HepG2 (cell line): ENCODE data around the gene LAMTOR3. TPM values are rescaled to one million over a fixed set of nuclear protein-coding genes. Genes with fewer than 3 reads are reported as not detected.

ENCODE experiments used
- ATAC-seq: fragments of 200-7000 bp; cut with Tn5 transposase; 3 replicates; pipeline ENCODE4 v1.9.1; 2020; ENCODE audit warnings: mild to moderate bottlenecking, moderate library complexity
- BruUV-seq: library from RNA; stranded (reverse); fragments of 400-500 nt; replicated peaks from 2 replicates; lab custom pipeline; 2021; lab: Mats Ljungman, UMichigan
- CTCF ChIA-PET: fragments of 300-600 bp; formaldehyde crosslinking; extraction: SDS; loops from one replicate; lab custom pipeline; 2021; ENCODE audit warnings: low total read pairs, inconsistent platforms, low intra/inter-chr PET ratio; lab: Yijun Ruan, JAX
- POLR2A ChIA-PET: fragments of 350-600 bp; sonication (Branson Sonifier 250); formaldehyde crosslinking; loops from one replicate; lab custom pipeline; 2020; ENCODE audit warnings: antibody characterized with exemption, inconsistent platforms; lab: Yijun Ruan, JAX
- DNase-seq: peaks from one replicate; pipeline ENCODE4 v3.0.0-alpha.2; 2015; ENCODE audit warnings: low spot score
- FAIRE-seq: peaks from 3 replicates; lab custom pipeline; 2011; peaks lifted over from hg19 to GRCh38; lab: Jason Lieb, UNC
- H2AFZ ChIP-seq: one replicate; pipeline ENCODE4 v1.6.1; 2011; ENCODE audit warnings: low read length, inconsistent platforms
- H3K27ac ChIP-seq: fragments of 300-600 bp; 3 replicates; pipeline ENCODE4 v1.8.0; 2011; ENCODE audit warnings: mixed run types, mild to moderate bottlenecking, mixed read lengths, low read length, inconsistent platforms; ENCODE audit not compliant: insufficient read depth; ENCODE audit errors: extremely low read length
- H3K27me3 ChIP-seq, 2 experiments: fragments of 200-600 bp in 1 of 2; 2 replicates in 1 of 2; 3 replicates in 1 of 2; pipeline versions ENCODE4 v1.6.0 to v1.8.0; 2011; ENCODE audit warnings: low read length in 2 of 2, mild to moderate bottlenecking in 2 of 2, moderate library complexity in 2 of 2, inconsistent platforms in 1 of 2; ENCODE audit not compliant: insufficient read depth in 2 of 2, control insufficient read depth in 1 of 2
- H3K36me3 ChIP-seq, 2 experiments: fragments of 200-600 bp in 1 of 2; replicated peaks in 1 of 2; 2 replicates in 1 of 2; 3 replicates in 1 of 2; pipeline versions ENCODE4 v1.5.1 to v1.8.0; 2011; ENCODE audit warnings: low read length in 2 of 2, inconsistent platforms in 1 of 2; ENCODE audit not compliant: insufficient read depth in 2 of 2, control insufficient read depth in 1 of 2
- H3K4me1 ChIP-seq: 2 replicates; pipeline ENCODE4 v1.5.1; 2012; ENCODE audit warnings: low read length, inconsistent platforms; ENCODE audit not compliant: insufficient read depth
- H3K4me2 ChIP-seq: 2 replicates; pipeline ENCODE4 v1.6.0; 2011; ENCODE audit warnings: low read depth, low read length, inconsistent platforms
- H3K4me3 ChIP-seq, 3 experiments: fragments of 200-600 bp in 1 of 3; sonication (generic), shearing (Covaris generic) in 1 of 3; replicated peaks in 1 of 3; 2 replicates each; pipeline ENCODE4 v1.5.1; 2011 to 2016; ENCODE audit warnings: low read length in 3 of 3, inconsistent platforms in 2 of 3, low read depth in 2 of 3, mild to moderate bottlenecking in 2 of 3, control low read depth in 1 of 3, mixed read lengths in 1 of 3; ENCODE audit not compliant: insufficient read depth in 1 of 3
- H3K79me2 ChIP-seq: one replicate; pipeline ENCODE4 v1.6.1; 2011; ENCODE audit warnings: low read length, inconsistent platforms; ENCODE audit not compliant: insufficient read depth
- H3K9ac ChIP-seq: 2 replicates; pipeline ENCODE4 v1.6.0; 2011; ENCODE audit warnings: mild to moderate bottlenecking, low read depth, low read length, inconsistent platforms; ENCODE audit not compliant: insufficient read depth
- H3K9me3 ChIP-seq: 2 replicates; pipeline ENCODE4 v1.5.1; 2012; ENCODE audit warnings: mild to moderate bottlenecking, low read length
- H4K20me1 ChIP-seq: 2 replicates; pipeline ENCODE4 v1.6.0; 2011; ENCODE audit warnings: inconsistent platforms, mild to moderate bottlenecking, low read length, moderate library complexity; ENCODE audit not compliant: insufficient read depth
- CBX1 ChIP-seq: IDR thresholded peaks from one replicate; pipeline ENCODE4 v1.6.1; 2016; ENCODE audit warnings: antibody characterized with exemption, low read depth
- CENPBD1 ChIP-seq: sonication (generic); formaldehyde crosslinking; IDR thresholded peaks from 2 replicates; pipeline ENCODE4 v1.8.0; 2022; ENCODE audit warnings: missing genetic modification reagents, low read depth, mild to moderate bottlenecking, borderline replicate concordance
- ELF1 ChIP-seq: sonication (generic); formaldehyde crosslinking; IDR thresholded peaks from 2 replicates; pipeline ENCODE4 v1.4.0; 2020; ENCODE audit warnings: missing genetic modification reagents
- KLF6 ChIP-seq: IDR thresholded peaks from 2 replicates; pipeline ENCODE4 v1.8.0; 2016; ENCODE audit warnings: missing biosample characterization, missing genetic modification reagents
- MIER3 ChIP-seq: IDR thresholded peaks from 2 replicates; pipeline ENCODE4 v1.6.1; 2016; ENCODE audit warnings: missing compliant biosample characterization, borderline replicate concordance
- RBM39 ChIP-seq: fragments of 200-400 bp; formaldehyde crosslinking; IDR thresholded peaks from one replicate; pipeline ENCODE4 v1.6.1; 2018; ENCODE audit warnings: antibody characterized with exemption, mild to moderate bottlenecking, low read depth, low read length; ENCODE audit not compliant: poor library complexity, severe bottlenecking
- SIX1 ChIP-seq: sonication (generic); formaldehyde crosslinking; IDR thresholded peaks from 2 replicates; pipeline ENCODE4 v1.4.0; 2020; ENCODE audit warnings: missing genetic modification reagents, borderline replicate concordance
- THAP11 ChIP-seq: IDR thresholded peaks from 2 replicates; pipeline ENCODE4 v1.6.1; 2016; ENCODE audit warnings: missing biosample characterization, missing genetic modification reagents
- YY1 ChIP-seq: IDR thresholded peaks from 2 replicates; pipeline ENCODE4 v1.6.1; 2011; ENCODE audit warnings: low read length, low read depth, moderate library complexity, mild to moderate bottlenecking; ENCODE audit not compliant: insufficient read depth, insufficient replicate concordance
- ZNF232 ChIP-seq: sonication (generic); formaldehyde crosslinking; IDR thresholded peaks from 2 replicates; pipeline ENCODE4 v1.4.0; 2020; ENCODE audit warnings: missing genetic modification reagents, borderline replicate concordance
- ZNF30 ChIP-seq: sonication (generic); formaldehyde crosslinking; IDR thresholded peaks from 2 replicates; pipeline ENCODE4 v1.5.0; 2020; ENCODE audit warnings: mild to moderate bottlenecking, missing genetic modification reagents
- ZNF383 ChIP-seq: sonication (generic); formaldehyde crosslinking; IDR thresholded peaks from 2 replicates; pipeline ENCODE4 v1.4.0; 2020; ENCODE audit warnings: missing genetic modification reagents, mild to moderate bottlenecking, borderline replicate concordance
- WGBS: methylation state at CpG from one replicate; pipeline ENCODE4 v1.1.6; 2017; ENCODE audit warnings: low lambda C conversion rate; 5-methylcytosine and 5-hydroxymethylcytosine counted together
- in situ Hi-C: cut with HindIII; loops from 2 replicates; pipeline ENCODE4 v1.10.0; 2017; ENCODE audit warnings: low pct_unique_long_range_greater_than_20kb; ENCODE audit not compliant: extremely low pct_ligation_motif_present
- intact Hi-C: fragments of 100-400 bp; cut with micrococcal nuclease; formaldehyde crosslinking; loops from one replicate; pipeline ENCODE4 v1.10.0; 2022; ENCODE audit not compliant: unreplicated experiment
- polyA plus RNA-seq, 8 experiments: library from polyadenylated mRNA; depleted of rRNA in 3 of 8; stranded (reverse) in 7 of 8; unstranded in 1 of 8; fragments of >200 nt; fragmentation: Illumina TruSeq in 4 of 8; extraction: Trizol in 4 of 8; gene quantifications; 2 replicates each; pipeline versions ENCODE4 v1.2.1 to v1.2.3, GENCODE V29; 2011 to 2016; ENCODE audit warnings: low read depth in 4 of 8, missing spikeins in 1 of 8, mixed read lengths in 1 of 8; ENCODE audit not compliant: insufficient read depth in 1 of 8
- total RNA-seq, 5 experiments: library from RNA; depleted of rRNA; stranded (reverse); fragments of >200 nt; fragmentation: Illumina TruSeq; extraction: Trizol; gene quantifications; 2 replicates each; pipeline ENCODE4 v1.2.3, GENCODE V29; 2016; ENCODE audit warnings: low read depth in 1 of 5
- TF ChIP-seq, protein P1 (sequence below): IDR thresholded peaks from 2 replicates; pipeline ENCODE4 v1.6.1; 2012; ENCODE audit warnings: low read depth, low read length, improper control_type of control experiment
- TF ChIP-seq, protein P2 (sequence below): IDR thresholded peaks from 2 replicates; pipeline ENCODE4 v1.6.1; 2016; ENCODE audit warnings: missing biosample characterization, missing genetic modification reagents, low read depth
- TF ChIP-seq, protein P3 (sequence below): sonication (generic); formaldehyde crosslinking; IDR thresholded peaks from 2 replicates; pipeline ENCODE4 v1.9.0; 2021; ENCODE audit warnings: mild to moderate bottlenecking, missing genetic modification reagents

The LAMTOR3 gene
- total and polyA plus RNA-seq, 2 of the 13 experiments (the other 11 are each of a cell fraction or from before 2014, with no cell fraction given), result 47.6 to 49.1 TPM

DNA sequence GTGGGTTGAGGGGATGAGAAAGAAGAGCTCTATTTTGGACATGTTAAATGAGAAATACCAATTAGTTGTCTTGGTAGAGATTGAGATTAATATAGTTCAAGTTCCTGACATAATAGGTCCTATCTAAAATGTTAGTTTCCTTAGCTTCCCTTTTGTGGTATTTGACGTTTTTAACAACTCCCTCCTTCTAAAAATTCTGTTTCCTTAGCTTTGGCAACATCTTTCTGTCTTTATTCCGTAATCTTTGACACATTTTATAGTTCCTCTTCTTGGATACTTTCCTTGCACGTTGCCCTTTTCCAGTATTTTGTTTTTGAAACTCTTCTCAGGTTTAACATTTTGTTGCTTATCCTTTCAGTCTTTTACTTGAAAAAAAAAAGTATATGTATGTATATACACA is 36.9 kb downstream of the LAMTOR3 start:
- intact Hi-C loops (loop anchor here (1.0 kb wide), 1 partner anchor 43 kb away; no protein-coding TSS in a partner anchor), in situ Hi-C loops (no loop called here)
- DNase-seq (no peak), ATAC-seq (no peak), FAIRE-seq (no peak)
- Histone ChIP-seq H3K9ac (no peak overlapping the region), H2AFZ (no peak overlapping the region), H3K4me3 (no peak overlapping the region), H3K79me2 (no peaks in the 10 kb centered on the region), H3K4me2 (no peak overlapping the region), H3K9me3 (no peaks in the 10 kb centered on the region), H3K4me1 (no peaks in the 10 kb centered on the region), H3K36me3 (no peaks in the 10 kb centered on the region), H3K27ac (no peak overlapping the region), H3K27me3 (no peaks in the 10 kb centered on the region; a peak in 1 of 5 replicates), H4K20me1 (no peaks in the 10 kb centered on the region)
- ChIA-PET CTCF (no interaction called here), POLR2A (no interaction called here)
- no TSS peak for BruUV-seq
- 0% methylated on average over 3 of the region's 3 CpGs for WGBS
- TF ChIP-seq RBM39 (no peak), ZNF232 (CRISPR knock-in tag) (no peak), CBX1 (no peak), ZNF30 (no peak), ELF1 (CRISPR knock-in tag) (no peak), YY1 (no peak), MIER3 (CRISPR knock-in tag) (no peak), SIX1 (CRISPR knock-in tag) (no peak), ZNF383 (CRISPR knock-in tag) (no peak), CENPBD1 (CRISPR knock-in tag) (no peak), KLF6 (CRISPR knock-in tag) (no peak), THAP11 (CRISPR knock-in tag) (no peak)
- TF ChIP-seq, protein P1, sequence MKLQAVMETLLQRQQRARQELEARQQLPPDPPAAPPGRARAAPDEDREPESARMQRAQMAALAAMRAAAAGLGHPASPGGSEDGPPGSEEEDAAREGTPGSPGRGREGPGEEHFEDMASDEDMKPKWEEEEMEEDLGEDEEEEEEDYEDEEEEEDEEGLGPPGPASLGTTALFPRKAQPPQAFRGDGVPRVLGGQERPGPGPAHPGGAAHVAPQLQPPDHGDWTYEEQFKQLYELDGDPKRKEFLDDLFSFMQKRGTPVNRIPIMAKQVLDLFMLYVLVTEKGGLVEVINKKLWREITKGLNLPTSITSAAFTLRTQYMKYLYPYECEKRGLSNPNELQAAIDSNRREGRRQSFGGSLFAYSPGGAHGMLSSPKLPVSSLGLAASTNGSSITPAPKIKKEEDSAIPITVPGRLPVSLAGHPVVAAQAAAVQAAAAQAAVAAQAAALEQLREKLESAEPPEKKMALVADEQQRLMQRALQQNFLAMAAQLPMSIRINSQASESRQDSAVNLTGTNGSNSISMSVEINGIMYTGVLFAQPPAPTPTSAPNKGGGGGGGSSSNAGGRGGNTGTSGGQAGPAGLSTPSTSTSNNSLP, result no peak
- TF ChIP-seq, protein P2, sequence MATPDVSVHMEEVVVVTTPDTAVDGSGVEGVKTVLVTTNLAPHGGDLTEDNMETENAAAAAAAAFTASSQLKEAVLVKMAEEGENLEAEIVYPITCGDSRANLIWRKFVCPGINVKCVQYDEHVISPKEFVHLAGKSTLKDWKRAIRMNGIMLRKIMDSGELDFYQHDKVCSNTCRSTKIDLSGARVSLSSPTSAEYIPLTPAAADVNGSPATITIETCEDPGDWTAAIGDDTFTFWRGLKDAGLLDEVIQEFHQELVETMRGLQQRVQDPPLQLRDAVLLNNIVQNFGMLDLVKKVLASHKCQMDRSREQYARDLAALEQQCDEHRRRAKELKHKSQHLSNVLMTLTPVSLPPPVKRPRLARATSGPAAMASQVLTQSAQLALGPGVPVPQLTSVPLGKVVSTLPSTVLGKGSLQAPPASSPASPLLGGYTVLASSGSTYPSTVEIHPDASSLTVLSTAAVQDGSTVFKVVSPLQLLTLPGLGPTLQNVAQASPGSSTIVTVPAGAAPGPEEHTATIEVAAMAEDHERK (CRISPR knock-in tag), result no peak
- TF ChIP-seq, protein P3, sequence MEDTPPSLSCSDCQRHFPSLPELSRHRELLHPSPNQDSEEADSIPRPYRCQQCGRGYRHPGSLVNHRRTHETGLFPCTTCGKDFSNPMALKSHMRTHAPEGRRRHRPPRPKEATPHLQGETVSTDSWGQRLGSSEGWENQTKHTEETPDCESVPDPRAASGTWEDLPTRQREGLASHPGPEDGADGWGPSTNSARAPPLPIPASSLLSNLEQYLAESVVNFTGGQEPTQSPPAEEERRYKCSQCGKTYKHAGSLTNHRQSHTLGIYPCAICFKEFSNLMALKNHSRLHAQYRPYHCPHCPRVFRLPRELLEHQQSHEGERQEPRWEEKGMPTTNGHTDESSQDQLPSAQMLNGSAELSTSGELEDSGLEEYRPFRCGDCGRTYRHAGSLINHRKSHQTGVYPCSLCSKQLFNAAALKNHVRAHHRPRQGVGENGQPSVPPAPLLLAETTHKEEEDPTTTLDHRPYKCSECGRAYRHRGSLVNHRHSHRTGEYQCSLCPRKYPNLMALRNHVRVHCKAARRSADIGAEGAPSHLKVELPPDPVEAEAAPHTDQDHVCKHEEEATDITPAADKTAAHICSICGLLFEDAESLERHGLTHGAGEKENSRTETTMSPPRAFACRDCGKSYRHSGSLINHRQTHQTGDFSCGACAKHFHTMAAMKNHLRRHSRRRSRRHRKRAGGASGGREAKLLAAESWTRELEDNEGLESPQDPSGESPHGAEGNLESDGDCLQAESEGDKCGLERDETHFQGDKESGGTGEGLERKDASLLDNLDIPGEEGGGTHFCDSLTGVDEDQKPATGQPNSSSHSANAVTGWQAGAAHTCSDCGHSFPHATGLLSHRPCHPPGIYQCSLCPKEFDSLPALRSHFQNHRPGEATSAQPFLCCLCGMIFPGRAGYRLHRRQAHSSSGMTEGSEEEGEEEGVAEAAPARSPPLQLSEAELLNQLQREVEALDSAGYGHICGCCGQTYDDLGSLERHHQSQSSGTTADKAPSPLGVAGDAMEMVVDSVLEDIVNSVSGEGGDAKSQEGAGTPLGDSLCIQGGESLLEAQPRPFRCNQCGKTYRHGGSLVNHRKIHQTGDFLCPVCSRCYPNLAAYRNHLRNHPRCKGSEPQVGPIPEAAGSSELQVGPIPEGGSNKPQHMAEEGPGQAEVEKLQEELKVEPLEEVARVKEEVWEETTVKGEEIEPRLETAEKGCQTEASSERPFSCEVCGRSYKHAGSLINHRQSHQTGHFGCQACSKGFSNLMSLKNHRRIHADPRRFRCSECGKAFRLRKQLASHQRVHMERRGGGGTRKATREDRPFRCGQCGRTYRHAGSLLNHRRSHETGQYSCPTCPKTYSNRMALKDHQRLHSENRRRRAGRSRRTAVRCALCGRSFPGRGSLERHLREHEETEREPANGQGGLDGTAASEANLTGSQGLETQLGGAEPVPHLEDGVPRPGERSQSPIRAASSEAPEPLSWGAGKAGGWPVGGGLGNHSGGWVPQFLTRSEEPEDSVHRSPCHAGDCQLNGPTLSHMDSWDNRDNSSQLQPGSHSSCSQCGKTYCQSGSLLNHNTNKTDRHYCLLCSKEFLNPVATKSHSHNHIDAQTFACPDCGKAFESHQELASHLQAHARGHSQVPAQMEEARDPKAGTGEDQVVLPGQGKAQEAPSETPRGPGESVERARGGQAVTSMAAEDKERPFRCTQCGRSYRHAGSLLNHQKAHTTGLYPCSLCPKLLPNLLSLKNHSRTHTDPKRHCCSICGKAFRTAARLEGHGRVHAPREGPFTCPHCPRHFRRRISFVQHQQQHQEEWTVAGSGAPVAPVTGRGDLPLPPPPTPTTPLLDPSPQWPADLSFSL (CRISPR knock-in tag), result no peak
